Body of pancreas (tissue), 4 donors: ENCODE data around the gene RITA1. TPM values are rescaled to one million over a fixed set of nuclear protein-coding genes. Genes with fewer than 3 reads are reported as not detected.

Experiments used
- ATAC-seq: fragments of 150-250 bp; one replicate; pipeline ENCODE4 v1.9.1; 2016
- DNase-seq, 4 donors: peaks; one replicate each; pipeline ENCODE4 v3.0.0-alpha.2; 2019
- H3K27ac ChIP-seq, 4 donors: fragments of 200-600 bp; sonication (generic); 1 replicate in 3 of 4; 2 replicates in 1 of 4; pipeline versions ENCODE4 v1.5.1 to v1.6.1; 2016 to 2019; ENCODE audit warnings: mild to moderate bottlenecking in 1 of 4, mixed read lengths in 1 of 4, moderate library complexity in 1 of 4
- H3K27me3 ChIP-seq, 2 donors: fragments of 200-600 bp; sonication (generic); one replicate each; pipeline ENCODE4 v1.6.0; 2016; ENCODE audit warnings: mild to moderate bottlenecking in 1 of 2
- H3K36me3 ChIP-seq, 2 donors: fragments of 200-600 bp; sonication (generic); replicated peaks in 1 of 2; 2 replicates each; pipeline ENCODE4 v1.5.1; 2016; ENCODE audit warnings: low read depth in 2 of 2; ENCODE audit not compliant: insufficient read depth in 1 of 2
- H3K4me1 ChIP-seq: fragments of 200-600 bp; sonication (generic); one replicate; pipeline ENCODE4 v1.6.0; 2016
- H3K4me3 ChIP-seq, 2 donors: fragments of 200-600 bp; sonication (generic); 1 replicate in 1 of 2; 2 replicates in 1 of 2; pipeline ENCODE4 v1.5.1; 2016 to 2019
- H3K9me3 ChIP-seq, 3 donors: fragments of 200-600 bp; sonication (generic); 1 replicate in 2 of 3; 2 replicates in 1 of 3; pipeline ENCODE4 v1.5.1; 2016
- POLR2A ChIP-seq, 3 donors: fragments of 450-650 bp; IDR thresholded peaks; one replicate each; pipeline ENCODE4 v1.6.1; 2016; ENCODE audit warnings: antibody characterized with exemption in 3 of 3, mild to moderate bottlenecking in 2 of 3
- WGBS, 2 donors: methylation state at CpG; one replicate each; pipeline ENCODE4 v1.1.5; 2017; 5-methylcytosine and 5-hydroxymethylcytosine counted together
- intact Hi-C: fragments of 100-400 bp; cut with DNase I; formaldehyde crosslinking; loops from one replicate; pipeline ENCODE4 v1.15.1; 2023
- total RNA-seq, 2 donors: library from RNA; depleted of rRNA; stranded (reverse); fragments of >200 nt; gene quantifications; one replicate each; pipeline ENCODE4 v1.1.0, GENCODE V29; 2016
- TF ChIP-seq, protein P1 (sequence below), 7 experiments: fragments of 450-650 bp in 4 of 7; fragments of 200-600 bp in 3 of 7; sonication (generic) in 3 of 7; IDR thresholded peaks; one replicate each; pipeline ENCODE4 v1.5.1; 2016 to 2019; ENCODE audit warnings: antibody characterized with exemption in 7 of 7

The RITA1 gene
- total RNA-seq, 2 donors from 2014 or later: 6.9 to 15.3 TPM

DNA sequence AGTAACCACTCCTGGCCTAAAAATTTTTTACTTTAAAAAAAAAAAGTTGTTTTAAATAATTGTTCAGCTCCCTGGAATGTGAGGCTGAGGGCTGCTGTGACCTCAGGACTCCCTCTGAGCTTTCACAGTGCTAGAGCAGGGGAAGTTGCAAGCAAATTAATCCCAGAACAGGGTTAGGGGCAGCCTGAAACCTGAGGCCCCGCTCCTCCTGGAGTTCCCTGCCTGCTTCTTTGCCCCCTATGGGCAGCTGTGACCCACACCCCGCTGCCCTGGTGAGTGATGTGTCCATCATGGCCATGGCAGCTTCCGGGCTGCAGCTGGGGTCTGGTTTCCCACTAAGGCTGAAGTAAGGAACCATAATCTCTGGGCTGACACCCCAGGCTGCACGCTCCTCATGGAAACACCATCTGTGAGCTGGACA lies 9.5 kb downstream of the RITA1 start:
- peaks cover 0 to 2% of the 10 kb centered on the region in 2 donors for H3K36me3 ChIP-seq
- ATAC-seq: no peak
- H3K4me1 ChIP-seq: peaks cover 18% of the 10 kb centered on the region
- H3K9me3 ChIP-seq: no peaks in the 10 kb centered on the region
- WGBS, 2 donors: 86 to 89% methylated on average over 4 of the region's 4 CpGs
- DNase-seq: no peak
- no peak overlapping the region for H3K4me3 ChIP-seq
- intact Hi-C loops: loop anchor here (10.0 kb wide), 1 partner anchor 230 kb away; the partner anchor contains the start of gene SDSL
- no peaks in the 10 kb centered on the region for H3K27me3 ChIP-seq
- H3K27ac ChIP-seq: no peak overlapping the region
- TF ChIP-seq, protein P1, sequence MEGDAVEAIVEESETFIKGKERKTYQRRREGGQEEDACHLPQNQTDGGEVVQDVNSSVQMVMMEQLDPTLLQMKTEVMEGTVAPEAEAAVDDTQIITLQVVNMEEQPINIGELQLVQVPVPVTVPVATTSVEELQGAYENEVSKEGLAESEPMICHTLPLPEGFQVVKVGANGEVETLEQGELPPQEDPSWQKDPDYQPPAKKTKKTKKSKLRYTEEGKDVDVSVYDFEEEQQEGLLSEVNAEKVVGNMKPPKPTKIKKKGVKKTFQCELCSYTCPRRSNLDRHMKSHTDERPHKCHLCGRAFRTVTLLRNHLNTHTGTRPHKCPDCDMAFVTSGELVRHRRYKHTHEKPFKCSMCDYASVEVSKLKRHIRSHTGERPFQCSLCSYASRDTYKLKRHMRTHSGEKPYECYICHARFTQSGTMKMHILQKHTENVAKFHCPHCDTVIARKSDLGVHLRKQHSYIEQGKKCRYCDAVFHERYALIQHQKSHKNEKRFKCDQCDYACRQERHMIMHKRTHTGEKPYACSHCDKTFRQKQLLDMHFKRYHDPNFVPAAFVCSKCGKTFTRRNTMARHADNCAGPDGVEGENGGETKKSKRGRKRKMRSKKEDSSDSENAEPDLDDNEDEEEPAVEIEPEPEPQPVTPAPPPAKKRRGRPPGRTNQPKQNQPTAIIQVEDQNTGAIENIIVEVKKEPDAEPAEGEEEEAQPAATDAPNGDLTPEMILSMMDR (IDR thresholded peaks at IDR 0.05): no peak
- no peak for TF ChIP-seq POLR2A (IDR thresholded peaks at IDR 0.05)

DNA sequence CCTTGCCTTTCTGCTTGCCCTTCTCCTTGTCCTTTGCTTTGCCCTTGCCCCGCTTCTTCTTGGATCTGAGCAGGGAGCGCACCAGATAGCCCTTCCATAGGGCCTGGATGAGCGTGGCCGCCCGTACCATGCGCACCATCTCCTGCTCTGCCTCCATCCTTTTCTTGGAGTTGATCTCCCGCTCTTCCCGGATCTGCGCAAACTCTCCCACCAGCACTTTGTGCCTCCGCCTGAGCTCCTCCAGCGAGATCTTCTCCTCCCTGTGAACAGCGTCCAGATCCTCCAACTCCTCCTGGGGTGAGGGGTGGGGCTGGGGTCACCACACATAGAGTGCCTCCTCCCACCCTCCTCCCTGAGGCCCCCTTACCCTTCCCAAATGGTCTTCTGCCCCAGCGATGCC lies 10.1 kb downstream of the RITA1 start:
- Histone ChIP-seq H3K27ac (no peak overlapping the region), H3K27me3 (no peaks in the 10 kb centered on the region), H3K36me3 (peaks cover 0 to 2% of the 10 kb centered on the region in 2 donors), H3K4me1 (peaks cover 24% of the 10 kb centered on the region), H3K9me3 (no peaks in the 10 kb centered on the region), H3K4me3 (no peak overlapping the region)
- intact Hi-C loops: loop anchor here (10.0 kb wide), 1 partner anchor 229 kb away; the partner anchor contains the start of gene SDSL
- ATAC-seq (no peak), DNase-seq (no peak)
- TF ChIP-seq, protein P1 (IDR thresholded peaks at IDR 0.05): no peak
- no peak for TF ChIP-seq POLR2A (IDR thresholded peaks at IDR 0.05)
- 92% methylated on average over 13 of the region's 13 CpGs for WGBS, 2 donors

DNA sequence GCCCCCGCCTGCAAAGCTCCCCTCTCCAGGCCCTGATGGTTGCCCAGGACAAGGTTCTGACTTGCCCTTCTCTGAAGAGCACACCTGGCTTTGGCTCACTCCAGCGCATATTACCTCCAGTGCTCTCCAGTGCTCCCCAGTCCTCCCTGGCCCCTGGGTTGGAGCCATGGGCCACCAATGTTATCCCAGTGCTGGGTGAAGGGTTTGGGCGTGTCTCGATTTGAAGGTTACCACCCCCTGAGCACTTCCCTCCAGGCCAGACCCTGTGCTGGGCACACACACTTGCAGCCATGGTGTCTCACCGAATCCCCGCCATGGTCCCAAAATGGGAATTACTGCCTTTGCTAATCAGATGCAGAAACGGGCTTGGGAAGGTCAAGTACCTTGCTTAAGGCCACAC lies 11.1 kb downstream of the RITA1 start:
- intact Hi-C loops: loop anchor here (10.0 kb wide), 1 partner anchor 228 kb away; the partner anchor contains the start of gene SDSL
- DNase-seq (no peak), ATAC-seq (no peak)
- 66 to 67% methylated on average over 5 of the region's 7 CpGs for WGBS, 2 donors
- H3K36me3 ChIP-seq: peaks cover 0 to 2% of the 10 kb centered on the region in 2 donors
- no peaks in the 10 kb centered on the region for H3K9me3 ChIP-seq
- H3K27me3 ChIP-seq: no peaks in the 10 kb centered on the region
- peaks cover 34% of the 10 kb centered on the region for H3K4me1 ChIP-seq
- no peak overlapping the region for H3K27ac ChIP-seq
- H3K4me3 ChIP-seq: no peak overlapping the region
- TF ChIP-seq POLR2A (IDR thresholded peaks at IDR 0.05): no peak
- TF ChIP-seq, protein P1 (IDR thresholded peaks at IDR 0.05): no peak

DNA sequence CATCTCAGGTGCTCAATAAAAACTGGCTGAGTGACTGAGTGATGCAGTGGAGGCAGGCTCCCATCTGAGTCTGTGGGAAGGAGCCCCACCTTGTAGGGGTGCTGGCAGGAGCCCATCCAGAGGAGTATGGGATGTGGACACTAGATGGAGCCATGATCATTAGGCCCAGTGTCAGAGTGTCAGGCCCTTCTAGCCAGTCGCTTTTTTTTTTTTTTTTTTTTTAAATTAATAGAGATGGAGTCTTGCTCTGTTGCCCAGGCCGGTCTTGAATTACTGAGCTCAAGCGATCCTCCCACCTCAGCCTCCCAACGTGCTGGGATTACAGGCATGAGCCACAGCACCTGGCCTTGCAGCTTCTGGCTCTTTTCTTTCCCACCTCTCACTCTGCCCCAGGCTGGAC lies 11.5 kb downstream of the RITA1 start:
- peaks cover 0 to 2% of the 10 kb centered on the region in 2 donors for H3K36me3 ChIP-seq
- H3K27ac ChIP-seq: no peak overlapping the region
- TF ChIP-seq POLR2A (IDR thresholded peaks at IDR 0.05): no peak
- TF ChIP-seq, protein P1 (IDR thresholded peaks at IDR 0.05): peak; percentile 15 to 83 (median 67)
- no peaks in the 10 kb centered on the region for H3K9me3 ChIP-seq
- intact Hi-C loops: loop anchor here (10.0 kb wide), 1 partner anchor 228 kb away; the partner anchor contains the start of gene SDSL
- H3K27me3 ChIP-seq: no peaks in the 10 kb centered on the region
- H3K4me1 ChIP-seq: peaks cover 38% of the 10 kb centered on the region
- 4 to 9% methylated on average over 4 of the region's 4 CpGs for WGBS, 2 donors
- H3K4me3 ChIP-seq: no peak overlapping the region
- DNase-seq (peak; percentile 78 to 85 (median 82)), ATAC-seq (peak; percentile 70)

DNA sequence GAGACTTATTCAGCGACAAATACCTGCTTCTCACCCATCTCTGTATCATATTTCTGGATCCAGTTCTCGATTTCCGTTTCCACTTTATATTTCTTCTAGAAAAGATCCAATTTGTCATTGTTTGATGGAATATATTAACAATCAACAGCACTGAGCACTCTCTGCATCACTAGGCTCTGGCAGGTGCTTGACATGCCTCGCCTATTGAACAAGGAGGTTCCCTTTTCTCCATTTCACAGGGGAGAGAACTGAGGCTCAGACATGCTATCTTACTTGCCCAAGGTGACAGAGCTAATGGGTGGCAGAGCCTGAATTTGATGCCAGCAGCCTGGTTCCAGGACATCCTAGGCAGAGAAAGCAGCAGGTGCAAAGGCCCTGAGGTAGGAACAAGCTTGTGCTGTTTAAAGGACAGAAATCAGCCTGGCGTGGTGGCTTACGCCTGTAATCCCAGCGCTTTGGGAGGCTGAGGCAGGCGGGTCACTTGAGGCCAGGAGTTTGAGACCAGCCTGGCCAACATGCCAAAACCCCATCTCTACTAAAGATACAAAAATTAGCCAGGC lies 12.1 kb downstream of the RITA1 start:
- Histone ChIP-seq H3K36me3 (peaks cover 0 to 2% of the 10 kb centered on the region in 2 donors), H3K4me1 (peaks cover 44% of the 10 kb centered on the region), H3K27ac (no peak overlapping the region), H3K4me3 (no peak overlapping the region), H3K9me3 (no peaks in the 10 kb centered on the region), H3K27me3 (no peaks in the 10 kb centered on the region)
- DNase-seq (no peak), ATAC-seq (no peak)
- 83 to 89% methylated on average over 8 of the region's 8 CpGs for WGBS, 2 donors
- intact Hi-C loops: loop anchor here (10.0 kb wide), 1 partner anchor 227 kb away; the partner anchor contains the start of gene SDSL
- no peak for TF ChIP-seq POLR2A (IDR thresholded peaks at IDR 0.05)
- TF ChIP-seq, protein P1 (IDR thresholded peaks at IDR 0.05): no peak
